NCI-H226 (cell line): ENCODE results near the gene CADPS2.
A peak's percentile ranks its signal among the peaks of the same experiment; 100 is the strongest.

Experiments
- DNase-seq: peaks from one replicate; pipeline ENCODE4 v3.0.0-alpha.2; 2015

CADPS2 gene

DNA sequence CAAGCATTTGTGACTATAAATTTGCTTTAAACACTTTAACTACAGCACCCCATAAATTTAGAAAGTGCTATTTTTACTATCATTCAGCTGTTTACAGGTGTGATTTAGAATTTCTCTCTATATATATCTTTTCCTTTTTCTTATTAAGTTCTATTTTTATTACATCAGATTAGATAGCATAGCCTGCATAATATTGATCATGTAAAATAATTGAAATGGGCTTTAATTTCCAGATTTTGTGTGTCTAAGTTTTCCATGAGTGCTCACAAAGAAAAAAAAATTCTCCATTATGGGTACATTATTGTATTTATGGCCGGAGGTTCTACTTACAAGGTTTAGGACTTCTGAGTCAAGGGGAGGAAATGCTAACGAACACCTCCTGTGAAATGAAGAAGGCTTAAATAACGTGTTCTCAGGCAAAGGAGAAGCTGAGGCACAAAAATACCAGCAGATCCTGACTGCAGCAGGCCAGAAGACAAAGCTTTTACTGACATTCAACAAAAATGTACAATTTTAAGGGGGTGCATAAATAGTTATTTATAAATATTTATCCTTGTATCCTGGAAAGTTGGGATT is 301.5 kb downstream of the CADPS2 start:
- no peak for DNase-seq

- DNase-seq, result no peak
These were observed 307.9 kb downstream of the CADPS2 start for GRCh38 chr7:122578350-122578749.

DNA sequence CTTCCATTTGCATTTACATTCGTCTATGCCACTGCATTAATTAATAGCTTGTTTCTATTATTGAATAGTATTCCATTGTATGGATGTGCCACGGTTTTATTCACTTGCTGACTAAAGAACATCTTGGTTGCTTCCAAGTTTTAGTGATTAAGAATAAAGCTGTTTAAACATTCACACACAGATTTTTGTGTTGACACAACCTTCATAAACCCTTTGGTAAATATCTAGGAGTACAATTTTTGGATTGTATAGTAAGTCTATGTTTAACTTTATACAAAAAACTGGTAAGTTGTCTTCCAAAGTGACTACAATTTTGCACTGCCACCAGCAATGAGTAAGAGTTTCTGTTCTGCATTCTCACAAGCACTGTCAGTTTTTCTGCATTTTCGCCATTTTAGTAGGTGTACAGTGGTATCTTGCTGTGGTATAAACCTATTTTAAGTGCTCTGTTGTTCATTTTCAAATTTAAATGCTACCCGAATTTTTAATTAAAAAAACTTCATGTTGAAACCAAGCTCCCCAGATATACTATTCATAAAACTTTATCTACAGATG is 308.7 kb downstream of the CADPS2 start:
- DNase-seq, result no peak

- DNase-seq, result no peak
These were observed 313.6 kb downstream of the CADPS2 start for GRCh38 chr7:122572706-122573105.

DNA sequence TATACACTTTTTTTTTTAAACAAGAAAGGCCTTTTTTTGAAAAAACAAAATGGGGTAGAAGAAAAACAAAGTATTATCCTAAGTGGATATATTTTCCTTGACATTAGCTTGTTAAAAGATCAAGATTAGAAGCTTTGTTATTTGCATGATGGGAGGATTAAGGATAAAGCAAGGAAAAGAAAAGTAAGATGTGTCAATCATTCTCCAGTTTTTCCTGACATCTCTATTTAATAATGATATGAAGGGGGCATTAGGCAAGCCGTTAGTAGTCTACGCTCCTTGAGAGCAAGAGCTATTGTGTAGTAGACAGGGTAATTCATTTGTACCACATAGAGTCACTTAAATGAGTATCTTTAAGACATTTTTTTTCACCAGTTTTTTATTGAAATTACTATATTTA is 324.9 kb downstream of the CADPS2 start:
- no peak for DNase-seq

DNA sequence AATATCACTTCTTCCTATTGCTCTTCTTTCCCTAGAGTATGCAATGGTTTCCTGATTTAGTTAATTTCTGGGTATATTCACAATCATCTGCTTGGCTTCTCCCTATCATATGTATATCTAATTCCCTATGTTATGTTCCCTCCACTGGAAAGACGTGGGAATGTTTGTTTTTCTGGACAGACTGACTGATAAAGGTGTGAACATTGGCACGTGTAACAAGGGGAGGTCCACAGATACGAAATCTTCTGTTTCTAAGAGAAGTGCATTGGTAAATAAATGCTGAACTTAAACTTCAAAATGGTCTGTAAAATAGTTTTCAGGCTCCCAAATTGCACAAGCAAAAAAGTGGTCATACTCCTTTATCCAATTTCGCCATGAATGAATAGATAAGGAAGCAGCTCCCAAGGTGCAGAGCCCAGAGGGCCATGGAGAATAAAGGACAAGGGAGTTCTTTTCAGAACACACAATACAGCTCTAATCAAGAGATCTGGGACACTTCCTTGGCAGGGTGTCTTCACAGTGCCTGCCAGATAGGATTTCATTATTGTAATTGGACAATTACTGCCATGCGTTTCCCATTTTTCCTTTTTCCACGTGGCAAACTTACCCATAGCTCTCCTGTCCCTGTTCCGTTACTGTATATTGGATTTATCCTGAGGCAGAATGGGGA is 329.3 kb downstream of the CADPS2 start:
- DNase-seq, result no peak

GRCh38 chr7:122556219-122556618 is 330.0 kb downstream of the CADPS2 start:
- no peak for DNase-seq

- no peak for DNase-seq
These were observed 332.5 kb downstream of the CADPS2 start for GRCh38 chr7:122553761-122554160.

GRCh38 chr7:122552769-122553168 is 333.5 kb downstream of the CADPS2 start:
- no peak for DNase-seq

DNA sequence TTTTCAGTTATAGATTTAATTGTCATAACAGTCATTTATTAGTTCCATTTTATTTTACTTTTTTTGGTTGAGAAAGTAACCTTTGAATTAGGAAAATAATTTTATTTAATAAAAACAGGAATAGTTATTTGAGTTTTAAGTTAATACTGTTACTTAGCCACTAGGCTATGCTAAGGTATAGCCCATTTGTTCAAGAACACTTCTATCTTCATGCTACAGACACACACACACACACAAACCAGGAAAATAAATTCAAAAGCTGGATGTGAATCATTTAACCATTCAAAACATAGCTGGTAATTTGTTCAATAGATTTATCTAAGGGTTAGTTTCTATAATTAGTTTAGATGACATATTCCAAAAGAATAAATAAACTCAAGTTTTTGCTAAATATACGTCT is 335.7 kb downstream of the CADPS2 start:
- DNase-seq, result no peak

DNA sequence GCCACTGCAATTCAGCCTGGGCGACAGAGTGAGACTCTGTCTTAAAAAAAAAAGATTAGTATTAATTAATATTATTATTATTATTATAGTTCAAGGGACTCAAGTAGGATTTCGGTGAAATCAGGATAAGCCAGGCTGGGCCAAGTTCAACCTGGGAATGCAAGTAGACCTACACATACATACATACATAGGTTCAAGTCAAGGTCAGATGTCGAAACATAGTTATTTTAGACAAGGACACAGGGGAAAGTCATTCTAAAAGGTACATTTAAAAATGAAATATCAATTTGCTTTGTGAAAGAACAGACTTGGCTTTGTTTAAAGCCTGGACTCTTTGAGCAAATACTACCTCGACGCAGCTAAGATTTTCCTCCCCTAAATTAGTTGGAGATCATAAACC is 336.7 kb downstream of the CADPS2 start:
- DNase-seq, result no peak

DNA sequence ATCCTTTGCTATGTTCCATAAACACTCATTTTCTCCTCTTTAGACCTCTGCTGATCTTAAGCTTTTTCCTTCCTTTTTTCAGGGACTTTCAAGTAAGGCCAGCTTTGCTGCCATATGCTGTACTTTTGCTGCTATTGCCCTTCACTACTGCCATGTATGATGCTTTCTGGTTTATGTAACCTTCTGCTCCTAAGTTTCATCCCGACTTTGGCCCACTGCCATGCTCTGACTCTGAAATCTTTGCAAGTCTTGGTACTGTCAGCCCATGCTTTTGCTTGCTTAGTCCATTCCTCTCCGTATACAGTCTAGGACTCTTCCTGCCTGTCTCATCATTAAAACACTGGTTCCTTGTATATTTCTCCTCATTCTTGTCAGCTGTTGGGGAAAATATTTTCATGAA is 339.8 kb downstream of the CADPS2 start:
- DNase-seq, result no peak

GRCh38 chr7:122544463-122544862 is 341.8 kb downstream of the CADPS2 start:
- no peak for DNase-seq

DNA sequence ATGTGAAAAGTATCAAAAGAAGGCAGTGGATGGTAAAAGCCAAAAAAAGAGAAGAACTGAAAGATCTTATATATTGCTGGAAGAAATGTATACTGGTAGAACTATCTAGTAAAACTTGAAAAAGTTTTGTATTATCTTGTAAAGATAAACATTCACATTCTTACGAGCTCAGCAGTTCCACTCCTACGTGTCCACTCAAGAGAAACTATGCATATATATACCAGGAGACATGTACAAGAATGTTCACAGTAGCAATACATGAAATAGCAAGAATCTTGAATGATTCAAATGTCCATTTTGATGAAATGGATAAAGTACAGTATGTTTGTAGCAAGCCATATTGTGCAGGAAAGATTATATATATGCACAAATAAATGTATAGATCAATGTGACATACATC is 342.4 kb downstream of the CADPS2 start:
- peak; percentile 14 for DNase-seq

GRCh38 chr7:122543166-122543565 is 343.1 kb downstream of the CADPS2 start:
- no peak for DNase-seq

DNA sequence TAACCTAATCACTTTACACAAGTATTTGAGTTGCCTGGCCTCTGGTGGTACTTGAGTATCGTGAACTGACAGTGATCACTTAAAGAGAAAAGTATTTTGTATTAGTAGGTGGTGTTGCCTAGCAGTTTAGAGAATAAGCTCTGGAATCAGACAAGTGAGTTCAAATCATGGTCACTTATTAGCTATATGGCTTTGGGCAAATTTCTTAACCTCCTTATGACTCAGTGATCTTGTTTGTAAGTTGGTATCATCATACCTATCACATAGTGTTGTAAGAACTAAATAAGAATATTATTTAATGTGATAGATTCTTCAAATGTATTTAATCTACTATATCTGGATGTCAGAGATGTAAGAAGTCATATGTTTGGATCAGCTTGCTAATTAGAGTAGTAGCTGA is 351.2 kb downstream of the CADPS2 start:
- no peak for DNase-seq

- DNase-seq, result no peak
These were observed 353.6 kb downstream of the CADPS2 start for GRCh38 chr7:122532406-122533269.

- no peak for DNase-seq
These were observed 357.3 kb downstream of the CADPS2 start for GRCh38 chr7:122528879-122529481.

DNA sequence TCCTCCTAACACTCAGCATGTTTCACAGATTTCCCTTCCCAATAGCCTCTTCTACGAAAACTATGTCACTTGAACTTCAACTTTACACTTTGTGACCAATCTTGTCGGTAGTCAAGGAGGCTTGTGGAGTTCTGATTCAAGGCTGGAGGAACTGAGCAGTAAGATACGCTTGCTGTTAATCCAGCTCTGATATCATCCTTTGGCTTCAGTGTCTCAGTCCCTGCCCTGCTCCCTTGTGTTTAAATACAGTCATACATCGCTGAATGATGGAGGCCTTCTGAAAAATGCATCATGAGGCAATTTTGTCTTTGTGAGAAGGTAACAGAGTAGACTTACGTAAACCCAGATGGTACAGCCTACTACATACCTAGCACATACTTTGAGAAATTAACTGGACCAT is 360.9 kb downstream of the CADPS2 start:
- no peak for DNase-seq

DNA sequence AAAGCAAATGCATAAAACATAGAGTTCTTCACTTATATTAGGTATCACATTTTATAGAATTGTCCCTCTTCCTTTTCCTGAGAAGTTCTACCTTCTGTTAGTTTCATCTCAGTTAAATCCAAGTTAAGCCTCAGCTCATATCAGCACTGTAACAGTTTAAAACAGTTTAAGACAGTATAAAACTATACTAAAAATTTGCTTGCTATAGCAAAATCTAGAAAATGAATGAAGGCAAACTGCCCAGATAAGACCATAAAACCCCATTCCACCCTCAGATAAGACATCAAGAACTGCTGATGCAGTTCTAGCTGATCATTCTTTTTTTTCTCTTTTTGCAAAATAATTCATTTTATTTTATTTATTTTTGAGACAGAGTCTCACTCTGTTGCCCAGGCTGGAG is 364.5 kb downstream of the CADPS2 start:
- DNase-seq, result no peak

DNA sequence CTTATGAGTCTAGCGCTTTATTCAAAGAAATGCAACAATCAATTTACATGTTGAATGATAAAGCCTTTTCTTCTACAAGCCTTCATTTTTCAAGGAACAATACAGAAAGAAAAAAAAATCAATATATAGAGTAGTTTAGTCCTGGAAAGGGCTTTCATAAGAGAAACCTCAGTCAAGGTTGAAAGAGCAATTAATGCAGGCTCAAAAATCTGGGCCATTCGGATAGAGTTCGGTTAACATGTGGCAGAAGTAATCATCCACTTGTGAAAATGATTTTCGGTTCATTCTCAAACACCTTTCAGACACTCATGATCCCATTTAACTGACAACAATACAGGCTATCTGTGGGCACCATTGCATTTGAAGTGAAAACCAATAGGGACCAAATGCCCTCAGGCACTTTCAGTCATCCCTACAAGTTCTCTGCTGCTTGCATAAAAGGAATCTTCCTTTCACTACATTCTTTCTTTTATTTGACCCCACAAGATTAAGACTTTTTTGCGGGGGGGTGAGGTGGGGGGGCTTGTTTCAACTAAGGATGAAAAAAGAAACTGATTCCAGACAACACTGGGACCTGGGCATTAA is 365.2 kb downstream of the CADPS2 start:
- DNase-seq, result no peak

DNA sequence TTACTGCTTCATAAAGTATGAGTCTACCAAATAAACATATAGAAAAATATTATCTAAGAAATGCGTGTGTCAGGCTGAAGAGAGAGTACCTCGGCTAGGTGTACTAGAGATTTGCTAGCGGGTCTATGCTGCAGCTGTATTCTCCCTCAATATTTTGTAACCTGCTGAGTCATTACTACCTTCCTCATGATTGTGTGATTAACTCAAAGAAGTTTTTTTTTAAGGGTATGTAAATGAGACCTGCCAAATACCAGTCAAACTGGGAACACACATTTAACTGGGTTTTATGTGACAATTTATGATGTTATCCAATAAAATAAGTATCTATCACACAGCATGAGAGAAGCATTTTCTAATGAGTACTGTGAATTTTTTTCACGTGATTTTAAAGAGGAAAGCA is 367.8 kb downstream of the CADPS2 start:
- no peak for DNase-seq

DNA sequence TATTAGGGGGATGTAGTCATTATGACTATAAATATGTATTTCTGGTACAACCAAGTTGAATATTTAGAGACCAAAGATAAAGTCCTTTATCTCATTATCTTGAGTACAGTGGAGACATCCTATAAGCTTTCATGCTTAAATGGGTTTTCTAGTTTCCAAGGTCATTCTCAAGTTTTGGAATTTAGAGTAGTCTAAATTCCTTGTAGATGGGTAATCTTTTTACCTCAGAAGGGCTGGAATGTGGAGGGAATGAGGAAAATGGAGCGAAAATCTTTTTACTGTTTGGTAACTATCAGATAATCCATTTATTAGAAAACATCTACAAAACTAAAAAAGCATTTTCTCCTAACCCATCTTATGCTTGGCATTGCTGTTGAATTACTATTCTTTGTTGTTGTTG is 368.7 kb downstream of the CADPS2 start:
- DNase-seq, result no peak
